Measurements from ENCODE around the gene CCL25.
"Not testable (repeated sequence)": the region's sequence is repeated elsewhere in the genome, so short reads cannot be mapped to it uniquely, and the experiment has no call there.

The CCL25 gene

GRCh38 chr19:8086849-8087248, 34.3 kb downstream of the CCL25 start:
- DNase-seq = no peak

GRCh38 chr19:8087876-8088275, 35.3 kb downstream of the CCL25 start:
- DNase-seq = no peak

- DNase-seq = no peak
These were observed 36.4 kb downstream of the CCL25 start for GRCh38 chr19:8088752-8089663.

- no peak for DNase-seq
These were observed 37.4 kb downstream of the CCL25 start for GRCh38 chr19:8089664-8090601.

GRCh38 chr19:8090950-8091349, 38.4 kb downstream of the CCL25 start:
- DNase-seq = no peak

GRCh38 chr19:8093740-8094139, 41.2 kb downstream of the CCL25 start:
- no peak for DNase-seq

- no peak for DNase-seq
These were observed 41.8 kb downstream of the CCL25 start for GRCh38 chr19:8094336-8094735.

GRCh38 chr19:8095354-8095886, 42.9 kb downstream of the CCL25 start:
- no peak for DNase-seq

- DNase-seq = no peak
These were observed 43.5 kb downstream of the CCL25 start for GRCh38 chr19:8096071-8096470.

GRCh38 chr19:8097198-8097597, 44.6 kb downstream of the CCL25 start:
- DNase-seq = no peak

- DNase-seq = no peak
These were observed 45.4 kb downstream of the CCL25 start for GRCh38 chr19:8097681-8098567.

- no peak for DNase-seq
These were observed 48.8 kb downstream of the CCL25 start for GRCh38 chr19:8101311-8101710.

- not testable (repeated sequence) for DNase-seq
These were observed 49.4 kb downstream of the CCL25 start for GRCh38 chr19:8101910-8102309.

GRCh38 chr19:8105471-8105870, 52.9 kb downstream of the CCL25 start:
- no peak for DNase-seq

- DNase-seq = no peak
These were observed 54.8 kb downstream of the CCL25 start for GRCh38 chr19:8107301-8107903.

GRCh38 chr19:8108560-8109445, 56.2 kb downstream of the CCL25 start:
- DNase-seq = no peak

- DNase-seq = no peak
These were observed 56.9 kb downstream of the CCL25 start for GRCh38 chr19:8109455-8109854.

- DNase-seq = no peak
These were observed 57.5 kb downstream of the CCL25 start for GRCh38 chr19:8109890-8110662.

- no peak for DNase-seq
These were observed 58.4 kb downstream of the CCL25 start for GRCh38 chr19:8110931-8111330.

GRCh38 chr19:8111376-8111775, 58.8 kb downstream of the CCL25 start:
- no peak for DNase-seq
